ENCODE measurements around the gene NATD1.

NATD1 gene

DNA sequence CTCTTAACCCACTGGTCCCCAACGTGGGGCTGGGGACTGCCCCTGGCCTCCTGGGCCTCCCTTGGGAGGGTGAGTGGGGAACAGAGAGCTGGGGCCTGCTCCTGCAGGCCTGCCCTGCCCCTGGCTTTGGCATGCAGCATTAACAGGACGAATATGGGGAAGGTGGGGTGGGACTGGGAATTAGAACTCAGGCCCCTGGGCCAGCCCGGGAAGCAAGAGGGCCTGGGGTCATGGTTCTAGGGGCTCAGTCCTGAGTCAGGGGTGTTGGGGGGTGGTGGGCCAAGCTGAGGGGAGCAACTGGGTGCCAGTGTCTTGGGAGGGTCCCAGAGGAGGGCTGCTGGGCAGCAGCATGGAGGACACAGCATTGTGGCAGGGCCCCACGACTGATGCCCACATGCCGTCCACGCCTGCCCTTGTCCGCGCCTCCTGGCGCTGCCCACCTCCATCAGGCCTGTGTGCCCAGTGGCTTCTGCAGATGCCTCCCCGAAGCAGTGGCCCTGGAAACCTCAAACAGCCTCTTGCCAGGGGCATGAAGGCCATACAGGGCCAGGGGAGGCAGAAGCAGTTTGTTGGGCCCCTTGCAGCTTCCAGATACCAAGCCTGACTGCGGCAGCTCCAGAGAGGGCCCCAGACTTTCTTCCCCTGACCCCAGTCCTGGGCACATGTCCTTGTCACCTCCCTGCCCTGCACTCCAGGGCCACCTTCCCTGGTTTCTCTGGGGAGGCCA lies 36.1 kb upstream of the NATD1 start:
- DNase-seq = no peak

- DNase-seq = no peak
Observed at GRCh38 chr17:21288571-21289017, 35.4 kb upstream of the NATD1 start.

- peak; percentile 64 for DNase-seq
Observed at GRCh38 chr17:21287703-21288449, 34.7 kb upstream of the NATD1 start.

GRCh38 chr17:21286909-21287702 lies 33.9 kb upstream of the NATD1 start:
- DNase-seq = peak; percentile 49

GRCh38 chr17:21286066-21286770 lies 33.0 kb upstream of the NATD1 start:
- DNase-seq = peak; percentile 86

DNA sequence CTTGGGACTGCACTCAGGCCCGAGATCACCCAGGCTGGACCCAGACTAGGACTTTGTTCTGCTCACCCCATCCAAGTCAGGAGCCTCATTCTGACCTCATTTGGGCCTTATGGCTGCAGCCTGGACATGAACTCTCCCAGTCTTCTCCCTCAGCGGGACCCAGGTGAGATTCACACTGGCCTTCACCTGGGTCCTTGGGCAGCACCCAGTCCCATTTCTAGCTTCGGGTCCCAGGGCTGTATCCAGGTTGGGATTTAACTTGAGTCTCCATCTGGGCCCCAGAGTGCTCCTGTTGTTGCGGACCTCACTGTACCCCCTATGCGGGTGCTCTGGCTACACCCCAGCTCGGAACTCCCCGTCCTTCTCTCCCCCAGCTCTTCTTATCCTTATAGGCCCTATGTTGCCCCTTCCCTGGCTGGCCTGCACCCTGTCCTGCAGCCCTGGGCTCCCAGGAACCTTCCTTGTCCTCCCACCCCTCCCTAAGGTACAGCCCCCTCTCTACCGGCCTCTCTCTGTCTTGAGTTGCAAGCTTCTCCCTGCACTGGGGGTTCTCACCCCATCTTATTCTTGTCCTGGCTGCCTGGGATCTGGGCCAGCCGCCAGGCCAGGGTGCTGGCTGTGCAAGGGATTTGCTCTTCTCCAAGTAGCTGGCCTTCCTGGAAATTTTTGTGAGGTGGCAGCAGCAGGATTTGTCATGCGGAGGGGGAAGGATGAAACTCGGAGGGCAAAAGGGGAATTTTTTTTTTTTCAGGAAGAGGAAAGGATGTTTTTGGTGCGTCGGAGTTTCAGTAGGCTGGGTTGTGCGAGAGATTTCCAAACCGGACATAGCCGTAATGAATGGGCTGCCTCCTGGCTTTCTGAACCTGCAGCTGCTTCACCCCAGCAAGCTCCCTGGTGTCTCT lies 32.2 kb upstream of the NATD1 start:
- DNase-seq = peak; percentile 47

DNA sequence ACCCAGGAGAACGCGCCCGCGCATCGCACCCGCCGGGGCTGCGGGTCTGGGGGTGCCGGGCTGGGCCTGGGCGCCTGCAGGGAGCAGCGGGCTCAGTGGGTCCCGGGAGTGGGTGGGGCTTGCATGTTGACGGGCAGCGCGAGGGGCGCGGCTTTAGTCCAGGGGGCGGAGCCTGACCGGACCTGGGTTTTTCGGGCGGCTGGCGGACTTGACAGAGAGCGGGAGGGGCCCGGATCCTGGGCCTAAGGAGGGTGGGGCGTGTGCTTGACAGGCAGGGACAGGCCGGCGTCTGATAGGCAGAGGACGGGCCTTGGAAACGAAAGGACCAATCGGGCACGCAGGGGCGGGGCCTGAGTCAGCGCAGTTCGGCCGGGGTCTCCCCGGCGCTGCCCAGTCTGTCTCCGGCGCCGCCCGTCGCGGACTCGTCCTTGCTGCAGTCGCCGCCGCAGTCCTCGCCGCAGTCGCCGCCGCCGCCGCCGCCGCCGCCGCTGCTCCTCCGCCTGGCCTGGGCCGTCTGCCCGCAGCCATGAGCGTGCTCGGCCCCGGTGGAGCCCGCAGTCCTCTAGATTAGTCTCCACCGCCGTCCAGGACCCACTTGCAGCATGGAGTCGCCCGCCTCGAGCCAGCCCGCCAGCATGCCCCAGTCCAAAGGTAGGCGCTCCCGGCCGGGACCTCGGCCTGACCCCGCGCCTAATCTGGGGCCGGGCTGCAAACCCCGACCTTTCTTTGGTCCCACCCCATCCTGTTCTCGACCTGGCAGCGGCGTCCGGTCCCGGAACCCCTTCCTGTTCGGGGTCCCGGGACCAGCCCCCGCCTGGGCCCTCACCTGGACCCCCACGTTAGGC lies 31.3 kb upstream of the NATD1 start, which contains the start of gene MAP2K3:
MAP2K3 (plus strand) TSS at position 393 of the 845 bp plus-strand sequence; CDS start at position 603, 210 bp downstream.
- DNase-seq = peak; percentile 97

DNA sequence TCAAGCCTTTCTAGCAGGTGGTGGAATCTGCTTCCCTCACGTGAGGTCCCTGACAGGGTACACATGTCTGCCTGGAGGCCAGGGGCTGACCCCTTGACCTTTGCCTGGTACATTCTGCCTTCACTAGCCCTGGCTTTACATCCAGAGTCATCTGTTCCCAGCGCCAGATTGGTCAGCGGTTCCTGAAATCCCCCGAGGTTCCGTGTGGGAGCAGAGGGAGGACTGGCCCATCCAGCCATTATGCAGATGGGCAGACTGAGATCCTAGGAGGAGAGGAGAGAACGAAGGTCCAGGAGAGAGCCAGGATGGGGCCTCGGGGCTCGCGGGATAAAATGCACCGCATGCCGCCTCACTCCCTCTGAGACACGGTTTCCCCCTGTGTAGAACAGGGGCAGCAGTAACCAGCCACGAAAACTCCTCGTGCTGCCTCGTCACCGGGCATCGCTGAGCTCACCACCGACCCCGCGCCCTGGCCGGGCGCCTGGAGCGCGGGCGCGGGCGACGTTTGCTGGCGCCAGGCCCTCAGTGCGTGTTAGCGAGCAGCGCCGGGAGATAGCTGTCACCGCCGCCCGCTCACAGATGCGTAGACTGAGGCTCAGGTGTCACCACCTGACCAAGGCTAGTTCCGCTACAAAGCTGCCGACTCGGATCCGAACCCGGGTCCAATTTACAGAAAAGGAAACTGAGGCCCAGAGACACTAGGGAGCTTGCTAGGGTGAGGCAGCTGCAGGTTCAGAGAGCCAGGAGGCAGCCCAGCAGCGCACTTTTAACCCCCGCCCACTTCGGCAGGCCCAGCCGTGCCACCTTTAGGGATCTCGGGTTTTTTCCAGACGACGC lies 30.5 kb upstream of the NATD1 start:
- no peak for DNase-seq

GRCh38 chr17:21282850-21283249 lies 29.6 kb upstream of the NATD1 start:
- no peak for DNase-seq

GRCh38 chr17:21282231-21282630 lies 29.0 kb upstream of the NATD1 start:
- DNase-seq = no peak

DNA sequence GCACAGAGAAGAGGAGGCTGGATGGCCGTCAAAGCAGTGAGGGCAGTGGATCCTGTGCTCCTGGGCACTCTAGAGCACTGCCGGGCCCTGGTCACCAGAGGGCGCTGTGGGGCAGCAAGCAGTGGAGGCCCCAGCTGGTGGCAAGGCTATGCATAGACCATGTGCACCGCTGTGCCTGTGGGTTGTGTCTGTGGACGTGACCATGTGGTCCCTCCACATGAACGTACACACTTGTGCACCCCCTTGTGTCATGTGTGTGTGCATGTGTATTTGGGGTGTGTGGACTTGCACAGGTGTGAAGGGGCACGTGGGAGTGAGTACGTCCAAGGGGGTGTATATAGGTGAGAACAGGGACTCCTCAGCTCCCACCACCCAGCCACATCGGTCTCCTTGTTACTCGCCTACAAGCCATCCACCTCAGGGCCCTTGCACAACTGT lies 26.9 kb upstream of the NATD1 start:
- peak; percentile 69 for DNase-seq

GRCh38 chr17:21279582-21279981 lies 26.4 kb upstream of the NATD1 start:
- DNase-seq = no peak

- no peak for DNase-seq
Observed at GRCh38 chr17:21279198-21279535, 26.0 kb upstream of the NATD1 start.

DNA sequence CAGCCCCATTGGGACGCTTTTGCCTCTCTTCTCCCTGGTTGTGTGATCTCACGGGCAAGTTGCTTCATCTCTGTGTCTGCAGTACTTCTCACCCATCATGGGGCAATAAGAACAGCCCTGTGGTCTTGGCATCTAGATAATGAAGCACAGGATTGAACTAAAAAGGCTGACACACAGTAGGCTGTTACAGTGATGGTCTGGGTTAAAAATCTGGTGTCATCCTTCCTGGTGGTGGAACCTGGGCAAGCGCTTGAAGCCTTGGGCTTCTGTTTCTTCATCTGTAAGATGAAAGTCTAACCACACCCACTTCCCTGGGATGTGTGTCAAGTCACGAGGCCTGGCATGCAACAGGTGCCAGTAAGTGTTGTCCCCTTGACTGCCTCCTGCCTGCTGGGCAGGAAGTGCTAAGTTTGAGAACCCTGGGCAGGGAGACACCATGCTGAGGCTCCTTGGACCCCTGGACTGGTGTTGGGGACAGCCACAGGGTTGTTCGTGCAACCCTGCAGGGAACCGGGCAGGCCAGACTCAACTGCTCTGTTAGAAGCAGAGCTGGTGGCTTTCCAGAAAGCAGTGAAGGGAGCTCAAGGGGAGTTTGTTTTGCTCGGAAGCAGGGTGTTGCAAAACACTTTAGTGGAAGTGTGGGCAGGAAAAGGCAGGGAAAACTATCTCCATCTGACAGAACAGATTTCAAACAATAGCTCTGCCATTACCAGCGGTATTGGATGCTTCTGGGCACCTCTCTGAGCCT lies 25.4 kb upstream of the NATD1 start:
- DNase-seq = no peak

DNA sequence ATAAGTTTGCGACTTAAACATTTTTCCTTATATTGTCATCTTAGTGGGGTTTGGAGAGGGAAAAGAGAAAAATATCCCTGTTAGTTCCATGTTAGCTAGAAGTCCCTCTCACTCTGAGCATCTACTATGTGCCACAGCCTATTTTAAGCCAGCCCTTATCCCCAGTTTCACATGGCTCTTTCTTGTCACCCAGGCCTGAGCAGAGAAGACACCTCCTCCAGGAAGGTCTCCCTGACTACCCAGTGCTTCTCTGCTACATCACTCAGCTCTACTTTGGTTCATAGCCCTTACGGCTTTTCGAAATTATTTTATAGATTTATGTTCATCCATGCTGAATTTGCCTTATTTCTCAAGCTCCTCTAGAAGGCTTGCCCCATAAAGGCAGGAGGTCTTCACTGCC lies 24.1 kb upstream of the NATD1 start:
- DNase-seq = no peak

GRCh38 chr17:21276264-21276588 lies 23.0 kb upstream of the NATD1 start:
- no peak for DNase-seq

- DNase-seq = peak; percentile 86
Observed at GRCh38 chr17:21275579-21276263, 22.5 kb upstream of the NATD1 start.

GRCh38 chr17:21275047-21275578 lies 21.9 kb upstream of the NATD1 start:
- peak; percentile 59 for DNase-seq

All from NCI-H69 (cell line).